Activated gamma-delta T cell treated with Interleukin-2 at 50 U/mL for 16 hours (primary cell): ENCODE measurements around the gene MMP24OS.
"Not testable (repeated sequence)": the region's sequence is repeated elsewhere in the genome, so short reads cannot be mapped to it uniquely, and the experiment has no call there.

Experiments used
- DNase-seq: peaks from one replicate; pipeline ENCODE4 v3.0.0-alpha.2; 2020

MMP24OS gene

DNA sequence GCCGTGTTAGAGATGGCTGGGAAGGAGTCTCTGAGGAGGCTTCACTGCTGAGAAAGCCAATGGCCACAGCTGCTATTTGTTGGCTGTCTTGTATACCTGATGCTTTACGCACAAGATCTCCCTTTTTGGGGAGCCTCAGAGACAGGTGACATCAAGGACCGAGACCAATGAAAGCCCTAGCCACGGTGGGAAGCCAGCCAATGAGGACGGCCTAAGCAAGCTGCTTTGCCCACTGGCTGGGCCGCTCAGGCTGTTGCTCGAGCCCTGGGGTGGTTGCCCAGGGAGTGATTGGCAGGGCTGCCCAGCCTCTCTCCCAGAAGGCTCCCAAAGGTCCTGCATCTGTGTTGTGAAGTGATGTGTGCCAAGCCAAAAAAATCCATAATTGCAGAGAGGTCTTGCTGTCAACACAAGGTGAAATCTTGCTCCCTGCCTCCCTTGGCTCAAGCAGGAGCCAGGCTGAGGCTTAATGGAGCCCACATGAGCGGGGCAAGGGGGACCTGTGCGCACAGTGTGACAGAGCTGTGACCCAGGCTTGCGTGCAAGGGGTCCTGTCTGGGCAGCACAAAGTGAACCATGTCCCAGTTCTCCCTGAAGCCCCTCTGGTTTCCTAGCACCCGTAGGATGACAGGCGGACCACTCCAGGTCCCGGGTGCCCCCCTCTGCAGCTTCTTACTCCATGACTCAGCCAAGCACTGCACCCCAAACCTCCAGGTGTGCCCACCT, 4.3 kb downstream of the MMP24OS start:
- DNase-seq, result no peak

DNA sequence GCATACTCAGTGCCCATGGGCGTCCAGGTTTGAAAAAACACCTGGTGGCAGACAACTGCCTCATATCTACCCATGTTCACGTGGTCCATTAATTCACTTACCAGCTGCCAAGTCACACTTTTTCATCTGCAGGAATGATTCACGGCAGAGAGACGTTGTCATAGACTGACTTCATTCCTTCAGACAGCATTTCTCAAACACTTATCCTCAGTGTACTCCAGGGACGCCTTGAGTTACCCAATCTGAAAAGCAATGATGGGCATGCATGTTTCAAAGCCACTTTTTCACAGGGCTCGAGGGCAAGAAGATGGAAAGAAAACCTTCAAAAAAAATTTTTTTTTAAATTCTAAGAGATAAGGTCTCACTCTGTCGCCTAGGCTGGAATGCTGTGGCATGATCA, 6.0 kb downstream of the MMP24OS start:
- DNase-seq, result no peak

DNA sequence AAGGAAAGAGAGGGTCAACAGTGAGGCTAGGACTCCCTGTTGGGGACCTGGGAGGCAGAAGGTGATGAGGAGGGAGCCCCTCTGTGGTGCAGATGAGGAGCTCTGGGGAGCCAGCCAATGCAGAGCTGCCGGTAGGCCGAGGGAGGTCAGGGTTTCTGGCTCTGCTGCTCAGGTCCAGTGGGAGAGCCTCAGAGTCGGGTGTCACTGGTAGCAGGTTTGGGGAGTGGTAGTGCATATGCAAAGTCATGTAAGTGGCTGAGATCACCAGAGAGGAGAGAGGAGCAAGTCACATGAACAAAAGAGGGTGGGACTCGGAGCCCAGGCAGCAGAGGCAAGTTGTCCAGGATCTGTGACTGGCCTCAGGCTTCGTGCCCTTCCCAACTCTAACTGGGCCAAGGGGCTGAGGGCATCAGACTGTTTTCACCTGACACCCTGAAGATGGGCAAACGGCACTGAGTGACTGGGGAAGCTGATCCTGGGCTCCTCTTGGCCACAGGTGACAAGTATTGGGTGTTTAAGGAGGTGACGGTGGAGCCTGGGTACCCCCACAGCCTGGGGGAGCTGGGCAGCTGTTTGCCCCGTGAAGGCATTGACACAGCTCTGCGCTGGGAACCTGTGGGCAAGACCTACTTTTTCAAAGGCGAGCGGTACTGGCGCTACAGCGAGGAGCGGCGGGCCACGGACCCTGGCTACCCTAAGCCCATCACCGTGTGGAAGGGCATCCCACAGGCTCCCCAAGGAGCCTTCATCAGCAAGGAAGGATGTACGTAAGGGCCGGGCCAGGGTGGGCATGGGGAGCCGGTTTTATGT, 6.6 kb downstream of the MMP24OS start:
- DNase-seq, result no peak

DNA sequence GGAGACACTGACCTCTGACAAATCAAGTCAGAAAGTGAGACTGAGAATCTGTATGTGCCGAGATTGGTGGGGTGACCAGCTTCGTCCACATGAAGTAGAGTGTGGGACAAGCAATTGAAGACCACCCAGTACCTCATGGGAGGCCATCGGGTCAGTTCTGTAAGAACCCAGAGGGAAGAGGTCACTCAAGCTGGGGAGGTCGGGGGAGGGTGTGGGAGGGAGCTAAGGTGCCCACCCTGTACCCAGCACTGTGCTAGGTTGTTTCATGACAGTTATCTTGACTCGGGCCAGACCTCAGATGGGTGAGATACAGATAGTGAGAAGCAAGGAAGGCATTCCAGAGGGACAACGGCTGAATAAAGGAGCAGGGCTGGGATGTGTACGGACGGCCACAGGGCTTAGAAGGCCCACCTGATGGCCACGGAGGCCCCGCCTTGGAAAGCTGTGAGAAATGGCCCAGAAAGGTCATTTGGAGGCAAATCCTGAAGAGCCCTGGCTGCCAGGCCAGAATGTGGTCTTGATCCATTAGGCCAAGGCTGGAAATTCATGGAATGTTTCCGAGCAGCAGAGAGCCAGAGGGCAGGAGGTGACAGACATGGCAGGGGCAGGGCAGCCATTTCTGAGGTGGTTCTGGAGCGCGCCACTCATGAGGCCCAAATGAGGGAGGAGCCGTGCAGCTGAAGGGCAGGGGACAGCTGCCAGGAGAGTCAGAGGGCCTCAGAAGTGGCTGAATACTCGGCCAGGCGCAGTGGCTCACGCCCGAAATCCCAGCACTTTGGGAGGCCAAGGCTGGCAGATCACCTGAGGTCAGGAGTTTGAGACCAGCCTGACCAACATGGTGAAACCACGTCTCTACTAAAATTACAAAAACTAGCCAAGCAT, 7.7 kb downstream of the MMP24OS start:
- no peak for DNase-seq

DNA sequence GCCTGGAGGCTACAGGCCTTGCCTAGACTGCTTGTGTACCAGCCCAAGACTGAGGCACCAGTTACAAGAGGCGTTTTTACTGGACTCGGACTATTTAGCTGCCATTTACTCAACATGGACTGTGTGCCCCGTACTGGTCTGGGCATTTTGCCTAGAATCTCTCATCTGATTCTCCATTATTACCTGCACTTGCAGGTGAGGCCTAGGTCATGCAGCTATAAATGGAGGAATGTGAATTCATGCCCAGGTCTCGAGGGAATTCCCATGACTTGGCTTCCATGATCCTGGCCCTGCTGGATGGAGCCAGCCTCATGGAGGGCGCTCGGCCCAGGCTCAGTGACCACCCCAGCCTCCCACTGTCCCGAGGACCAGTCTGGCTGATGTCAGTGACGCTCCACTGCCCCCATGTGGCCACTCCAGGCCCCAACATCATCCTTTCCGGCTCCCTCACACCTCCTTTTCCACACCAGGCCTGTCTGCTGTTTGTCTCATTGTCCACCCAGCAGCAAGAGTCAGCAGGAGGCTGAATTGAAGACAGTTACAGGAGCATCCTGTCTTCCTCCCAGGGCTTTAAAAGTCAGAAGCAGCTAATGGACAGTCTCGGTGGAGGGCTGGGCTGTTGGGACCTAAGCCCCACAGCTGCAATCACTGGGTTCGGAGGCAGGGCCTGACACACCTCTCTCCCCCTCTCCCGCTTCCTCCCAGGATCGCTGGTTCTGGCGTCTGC, 8.7 kb downstream of the MMP24OS start:
- peak; percentile 50 for DNase-seq

DNA sequence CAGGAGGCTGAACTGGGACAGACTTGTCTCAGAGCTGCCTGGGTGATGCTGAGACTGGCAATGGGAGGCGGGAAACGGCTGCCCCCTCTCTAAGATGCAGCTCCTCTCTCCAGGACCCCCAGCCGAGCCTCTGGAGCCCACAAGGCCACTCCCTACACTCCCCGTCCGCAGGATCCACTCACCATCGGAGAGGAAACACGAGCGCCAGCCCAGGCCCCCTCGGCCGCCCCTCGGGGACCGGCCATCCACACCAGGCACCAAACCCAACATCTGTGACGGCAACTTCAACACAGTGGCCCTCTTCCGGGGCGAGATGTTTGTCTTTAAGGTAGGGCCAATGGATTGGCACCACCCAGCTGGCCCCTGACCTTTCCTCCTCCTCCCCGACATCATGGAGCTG, 10.8 kb downstream of the MMP24OS start:
- DNase-seq, result no peak

DNA sequence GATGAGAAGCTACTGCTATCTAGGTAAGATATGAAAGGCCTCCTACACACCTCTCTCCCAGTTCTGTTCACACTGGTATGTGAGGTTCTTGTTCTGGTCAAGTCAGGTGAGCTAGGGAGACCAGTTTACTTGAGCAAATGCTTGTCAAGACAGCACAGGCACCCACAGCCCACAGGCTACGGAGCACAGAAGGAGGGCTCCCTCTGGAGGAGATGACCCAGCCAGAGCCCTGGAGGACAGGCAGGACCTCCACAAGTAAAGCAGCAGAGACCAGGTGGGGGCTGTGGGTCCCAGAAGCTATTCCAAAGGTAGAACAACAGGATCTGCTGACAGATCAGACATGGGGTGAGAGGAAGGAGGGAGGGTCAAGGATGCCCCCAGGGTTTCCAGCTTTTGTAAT, 13.2 kb downstream of the MMP24OS start:
- no peak for DNase-seq

DNA sequence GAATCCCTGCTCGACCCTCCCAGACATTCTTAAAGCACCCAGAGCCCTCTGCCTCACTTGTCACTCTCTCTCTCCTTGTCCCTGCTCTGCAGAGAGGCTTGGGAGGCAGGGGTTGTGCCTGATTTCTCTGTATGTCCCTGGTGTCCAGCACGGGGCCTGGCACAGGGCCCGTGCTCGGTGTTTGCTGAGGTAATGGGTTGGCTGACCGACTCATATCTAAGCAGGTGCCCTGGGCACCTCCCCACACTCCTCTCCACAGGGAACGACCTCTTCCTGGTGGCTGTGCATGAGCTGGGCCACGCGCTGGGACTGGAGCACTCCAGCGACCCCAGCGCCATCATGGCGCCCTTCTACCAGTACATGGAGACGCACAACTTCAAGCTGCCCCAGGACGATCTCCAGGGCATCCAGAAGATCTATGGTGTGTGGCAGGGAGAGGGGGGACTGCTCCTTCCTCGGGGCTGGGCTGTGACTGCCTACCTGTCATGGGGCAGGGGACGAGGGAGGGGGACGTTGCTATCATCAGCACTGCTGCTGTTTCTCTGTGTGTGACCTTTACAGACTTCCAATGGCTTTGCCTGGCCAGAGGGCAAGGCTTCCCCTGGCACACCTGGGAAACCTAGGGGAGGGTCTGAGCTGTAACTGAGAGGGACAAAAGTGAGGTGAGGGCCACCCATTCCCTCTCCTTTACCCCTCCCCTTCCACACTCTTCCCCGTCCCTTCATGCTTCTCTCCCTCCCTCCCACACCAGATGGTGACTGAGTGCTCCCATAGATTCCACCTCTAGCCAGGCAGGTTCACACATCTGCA, 14.2 kb downstream of the MMP24OS start:
- no peak for DNase-seq

DNA sequence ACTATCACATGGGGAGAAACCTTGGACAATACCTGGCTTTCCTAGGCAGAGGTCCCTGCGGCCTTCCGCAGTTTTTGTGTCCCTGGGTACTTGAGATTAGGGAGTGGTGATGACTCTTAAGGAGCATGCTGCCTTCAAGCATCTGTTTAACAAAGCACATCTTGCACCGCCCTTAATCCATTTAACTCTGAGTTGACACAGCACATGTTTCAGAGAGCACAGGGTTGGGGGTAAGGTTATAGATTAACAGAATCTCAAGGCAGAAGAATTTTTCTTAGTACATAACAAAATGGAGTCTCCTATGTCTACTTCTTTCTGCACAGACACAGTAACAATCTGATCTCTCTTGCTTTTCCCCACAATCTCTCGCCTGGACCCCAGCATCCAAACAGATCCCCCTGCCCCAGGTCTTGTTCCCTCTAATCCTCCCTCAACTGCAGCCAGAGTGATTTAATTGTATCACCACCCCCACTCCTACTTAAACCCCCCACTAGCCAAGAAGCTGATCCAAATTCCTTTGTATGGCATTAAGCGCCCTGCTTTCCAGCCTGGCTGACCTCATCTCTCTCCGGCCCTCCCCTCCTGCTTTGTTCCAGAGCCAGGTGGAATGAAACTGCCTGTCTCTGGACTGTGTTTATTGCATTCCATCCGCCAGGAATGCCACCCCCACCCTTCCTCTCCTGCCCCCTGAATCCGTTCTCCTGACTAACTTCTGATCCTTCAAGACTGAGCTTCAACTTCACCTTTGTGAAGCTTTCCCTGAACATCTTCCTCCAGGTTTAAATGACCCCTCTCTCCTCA, 15.0 kb downstream of the MMP24OS start:
- DNase-seq, result not testable (repeated sequence)

DNA sequence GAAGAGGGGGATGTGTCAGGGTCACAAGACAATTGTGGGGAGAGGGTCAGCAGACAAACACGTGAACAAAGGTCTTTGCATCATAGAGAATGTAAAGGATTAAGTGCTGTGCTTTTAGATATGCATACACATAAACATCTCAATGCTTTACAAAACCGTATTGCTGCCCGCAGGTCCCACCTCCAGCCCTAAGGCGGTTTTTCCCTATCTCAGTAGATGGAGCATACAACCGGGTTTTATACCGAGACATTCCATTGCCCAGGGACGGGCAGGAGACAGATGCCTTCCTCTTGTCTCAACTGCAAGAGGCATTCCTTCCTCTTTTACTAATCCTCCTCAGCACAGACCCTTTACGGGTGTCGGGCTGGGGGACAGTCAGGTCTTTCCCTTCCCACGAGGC, 15.6 kb downstream of the MMP24OS start:
- DNase-seq, result not testable (repeated sequence)

DNA sequence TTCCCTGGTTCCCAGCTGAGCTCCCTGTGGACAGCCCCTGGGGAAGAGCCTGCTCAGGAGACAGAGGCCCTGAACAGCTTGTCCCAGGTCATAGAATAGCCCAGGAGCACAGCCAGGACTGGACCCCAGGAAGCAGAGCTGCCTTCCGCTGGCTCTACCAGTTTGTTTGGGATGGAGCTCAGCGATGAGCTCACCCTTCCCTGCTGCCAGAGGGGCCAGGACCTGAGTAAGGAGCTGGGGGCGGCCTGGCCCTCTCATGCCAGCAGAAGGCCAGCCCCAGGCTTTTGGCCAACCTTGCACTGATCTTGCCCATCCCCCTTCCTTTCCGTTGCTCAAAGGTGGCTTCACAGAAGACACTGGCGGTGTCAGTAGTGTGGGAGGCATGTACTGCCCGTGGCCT, 17.5 kb downstream of the MMP24OS start:
- DNase-seq, result no peak

DNA sequence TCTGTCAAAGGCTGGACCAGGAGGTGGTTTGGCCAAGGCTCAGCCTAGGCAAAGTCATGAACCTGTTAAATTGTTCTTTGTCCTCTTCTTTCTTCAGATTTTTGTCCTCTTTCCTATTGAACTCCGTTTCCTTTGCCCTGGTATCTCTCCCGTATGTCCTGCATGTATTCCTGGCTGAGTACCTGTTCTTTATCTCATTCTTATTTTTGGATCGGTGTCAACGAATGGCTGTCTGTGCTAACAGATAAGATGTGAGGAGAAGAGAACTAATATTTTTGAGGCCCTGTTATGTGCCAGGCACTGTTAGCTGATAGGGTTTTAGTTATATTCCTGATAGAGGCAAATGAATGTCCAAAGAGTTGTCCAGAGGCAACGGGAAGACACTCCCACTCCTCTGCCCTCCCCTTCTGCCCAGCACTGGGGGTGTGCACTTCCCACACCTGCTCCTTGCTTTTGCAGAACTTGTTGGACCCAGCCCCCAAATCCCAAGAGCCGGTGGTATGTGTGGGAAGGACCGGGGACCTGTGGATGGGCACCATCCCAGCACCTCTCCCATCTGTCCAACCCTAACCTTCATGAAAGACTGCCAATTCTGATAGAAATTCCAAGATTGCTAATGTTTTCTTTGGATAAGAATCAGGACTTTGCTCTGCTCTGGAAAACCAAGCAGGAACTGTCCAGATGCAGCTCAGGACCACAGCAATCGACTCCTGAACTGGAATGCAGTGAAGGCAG, 20.6 kb downstream of the MMP24OS start:
- no peak for DNase-seq

DNA sequence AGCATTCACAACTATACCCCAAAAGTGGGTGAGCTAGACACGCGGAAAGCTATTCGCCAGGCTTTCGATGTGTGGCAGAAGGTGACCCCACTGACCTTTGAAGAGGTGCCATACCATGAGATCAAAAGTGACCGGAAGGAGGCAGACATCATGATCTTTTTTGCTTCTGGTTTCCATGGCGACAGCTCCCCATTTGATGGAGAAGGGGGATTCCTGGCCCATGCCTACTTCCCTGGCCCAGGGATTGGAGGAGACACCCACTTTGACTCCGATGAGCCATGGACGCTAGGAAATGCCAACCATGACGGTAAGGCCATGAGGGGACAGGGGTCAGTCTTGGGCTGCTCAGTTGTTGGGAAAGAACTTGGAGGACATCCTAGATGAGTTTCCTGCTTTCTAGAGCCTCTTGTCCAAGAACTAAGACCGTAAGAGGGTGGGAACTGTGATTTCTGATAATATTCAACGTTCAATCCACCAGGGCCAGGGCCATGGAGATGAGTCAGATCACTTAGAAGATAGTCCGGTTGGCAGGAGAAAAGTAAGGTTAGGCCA, 23.4 kb downstream of the MMP24OS start:
- no peak for DNase-seq

DNA sequence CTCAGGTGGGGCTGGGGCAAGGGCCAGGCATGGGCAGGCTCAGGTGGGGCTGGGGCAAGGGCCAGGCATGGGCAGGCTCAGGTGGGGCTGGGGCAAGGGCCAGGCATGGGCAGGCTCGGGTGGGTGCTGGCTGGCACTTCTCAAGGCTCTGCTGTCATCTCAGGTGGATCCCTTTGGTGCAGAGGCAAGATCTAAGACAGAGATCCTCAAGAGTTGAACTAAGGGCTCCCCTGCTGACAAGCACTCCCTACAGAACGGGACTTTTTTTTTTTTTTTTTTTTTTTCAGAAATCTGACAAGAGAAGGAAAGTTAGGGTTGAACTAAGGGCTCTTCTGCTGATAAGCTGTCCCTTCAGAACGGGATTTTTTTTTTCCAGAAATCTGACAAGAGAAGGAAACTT, 24.9 kb downstream of the MMP24OS start:
- no peak for DNase-seq

DNA sequence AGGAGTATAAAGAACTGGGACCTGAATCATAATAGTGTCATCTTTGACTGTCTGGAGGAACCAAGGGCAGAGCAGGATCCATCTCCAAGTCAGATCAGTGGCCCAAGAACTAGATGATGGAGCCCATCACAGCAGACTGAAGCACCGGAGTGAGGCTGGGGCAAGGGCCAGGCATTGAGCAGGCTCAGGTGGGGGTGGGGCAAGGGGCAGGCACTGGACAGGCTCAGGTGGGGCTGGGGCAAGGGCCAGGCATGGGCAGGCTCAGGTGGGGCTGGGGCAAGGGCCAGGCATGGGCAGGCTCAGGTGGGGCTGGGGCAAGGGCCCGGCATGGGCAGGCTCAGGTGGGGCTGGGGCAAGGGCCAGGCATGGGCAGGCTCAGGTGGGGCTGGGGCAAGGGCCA, 25.3 kb downstream of the MMP24OS start:
- not testable (repeated sequence) for DNase-seq

DNA sequence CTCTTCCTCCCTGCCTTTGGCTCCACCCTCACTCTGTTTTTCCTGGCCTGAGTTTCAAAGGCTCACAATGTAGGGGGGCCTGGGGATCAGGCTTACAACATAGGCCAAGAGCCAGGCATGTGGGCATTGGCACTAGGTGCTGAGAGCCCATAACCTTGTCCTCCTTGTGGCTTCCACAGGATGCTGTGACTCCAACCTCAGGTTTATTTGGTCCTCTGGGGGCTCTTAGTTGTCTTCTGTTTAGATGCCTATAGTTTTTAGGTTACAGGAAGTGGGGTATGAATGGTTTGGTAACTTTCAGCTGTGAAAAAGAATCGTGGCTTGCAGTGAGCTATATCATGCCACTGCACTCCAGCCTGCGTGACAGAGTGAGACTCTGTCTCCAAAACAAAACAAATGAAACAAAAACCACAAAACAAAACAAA, 25.9 kb downstream of the MMP24OS start:
- peak; percentile 64 for DNase-seq

DNA sequence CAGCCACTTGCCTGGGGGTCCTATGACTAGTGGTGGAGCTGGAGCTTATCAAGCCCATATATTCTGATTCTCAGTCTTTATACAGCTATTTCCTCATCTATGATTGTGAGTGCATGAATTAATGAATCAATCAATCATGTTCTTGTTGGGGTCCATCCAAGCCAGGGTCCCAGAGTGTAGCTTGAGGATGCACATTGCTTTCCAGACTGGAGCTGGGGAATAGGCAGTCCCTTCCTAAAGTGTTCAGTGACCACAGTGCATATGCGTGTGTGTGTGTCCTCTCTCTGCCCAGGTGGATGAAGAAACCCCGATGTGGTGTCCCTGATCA, 26.3 kb downstream of the MMP24OS start:
- no peak for DNase-seq

DNA sequence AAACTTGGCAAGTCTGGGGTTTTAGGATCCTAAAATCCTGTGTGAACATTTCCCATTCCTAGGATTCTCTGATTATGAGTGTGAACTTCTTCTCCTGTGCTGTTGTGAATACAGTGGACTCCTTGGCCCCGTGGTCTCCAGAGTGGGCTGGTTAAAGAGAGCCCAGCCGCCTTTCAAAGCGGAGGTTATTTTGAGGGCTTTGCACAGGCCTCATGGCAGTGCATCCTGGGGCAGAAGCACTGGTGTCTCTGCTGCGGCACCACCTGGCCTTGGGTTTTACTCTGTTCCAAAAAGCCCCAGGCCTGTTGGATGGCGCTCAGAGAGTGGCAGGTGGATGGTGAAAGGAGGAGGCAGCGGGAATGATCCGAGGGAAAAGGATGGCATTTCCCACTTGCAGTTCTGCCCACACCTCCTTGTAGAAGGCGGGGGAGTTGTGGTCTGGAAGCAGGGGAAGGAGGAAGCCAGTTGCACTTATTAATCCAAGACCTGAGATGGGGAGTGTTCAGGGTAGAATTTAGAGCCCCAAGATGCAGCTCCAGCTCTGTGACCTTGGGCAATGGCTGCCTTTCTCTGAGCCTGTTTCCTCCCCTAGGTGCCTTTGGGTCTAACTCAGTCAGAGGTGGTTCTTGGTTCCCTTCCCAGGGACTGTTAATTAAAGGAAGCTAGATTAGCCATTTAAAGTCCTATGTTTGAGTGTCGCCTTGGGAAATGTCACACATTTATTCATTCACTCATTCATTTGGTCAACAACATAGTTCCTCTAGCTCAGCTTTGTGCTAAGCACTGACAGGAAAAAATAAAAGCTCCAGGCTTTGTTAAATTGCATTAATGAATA, 29.1 kb downstream of the MMP24OS start:
- DNase-seq, result no peak

DNA sequence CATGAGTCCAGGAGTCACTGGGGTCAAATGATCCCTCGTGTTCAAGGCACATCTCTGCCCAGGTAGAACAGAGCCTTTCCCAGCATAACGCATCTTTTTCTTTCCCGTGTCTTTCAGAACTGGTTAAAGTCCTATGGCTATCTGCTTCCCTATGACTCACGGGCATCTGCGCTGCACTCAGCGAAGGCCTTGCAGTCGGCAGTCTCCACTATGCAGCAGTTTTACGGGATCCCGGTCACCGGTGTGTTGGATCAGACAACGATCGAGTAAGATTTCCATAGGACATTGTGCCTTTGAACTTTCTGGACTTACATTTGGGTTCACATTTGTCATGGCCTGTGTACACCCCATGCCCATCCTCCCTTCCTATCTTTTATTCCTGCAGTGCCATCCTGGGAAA, 31.2 kb downstream of the MMP24OS start:
- no peak for DNase-seq
